Measurements from ENCODE around the gene HSD3B2. TPM values are rescaled to one million over a fixed set of nuclear protein-coding genes. Genes with fewer than 3 reads are reported as not detected.

HSD3B2 gene
- total and polyA plus RNA-seq, 8 donors, result 1.4 TPM; not detected in 7

DNA sequence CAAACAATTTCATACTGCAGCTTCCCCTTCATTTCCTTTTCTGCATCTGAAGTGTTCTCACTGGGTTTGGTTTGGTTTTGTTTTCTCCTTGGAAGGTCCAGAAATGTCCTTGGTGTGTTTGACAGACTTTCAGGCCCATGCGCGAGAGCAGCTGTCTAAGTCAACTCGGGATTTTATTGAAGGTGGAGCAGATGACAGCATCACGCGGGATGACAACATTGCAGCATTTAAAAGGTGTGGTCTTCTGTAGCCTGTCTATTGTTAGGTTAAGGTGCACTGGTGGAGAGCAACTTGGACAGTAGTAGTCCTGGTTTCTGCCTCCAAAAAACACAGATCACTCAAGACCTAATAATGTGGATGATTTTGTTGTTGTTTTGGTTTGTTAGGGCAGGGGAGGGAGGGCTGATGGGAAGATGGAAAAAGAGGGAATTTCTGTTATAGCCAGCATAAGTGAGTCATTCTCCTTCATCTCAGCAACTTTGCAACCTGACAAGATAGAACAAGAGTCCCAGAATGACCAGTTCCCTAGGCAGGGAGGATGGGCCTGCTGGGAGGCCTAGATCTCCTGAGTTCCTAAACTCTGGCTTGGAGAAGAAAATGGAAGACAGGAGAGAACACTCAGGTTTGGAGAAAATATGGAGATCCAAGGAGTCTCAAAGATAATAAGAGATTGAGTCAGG is 33.8 kb upstream of the HSD3B2 start:
- ATAC-seq, result no peak
- H3K27me3 ChIP-seq, result no peaks in the 10 kb centered on the region
- WGBS, 2 donors, result 88 to 92% methylated on average over 5 of the region's 5 CpGs

DNA sequence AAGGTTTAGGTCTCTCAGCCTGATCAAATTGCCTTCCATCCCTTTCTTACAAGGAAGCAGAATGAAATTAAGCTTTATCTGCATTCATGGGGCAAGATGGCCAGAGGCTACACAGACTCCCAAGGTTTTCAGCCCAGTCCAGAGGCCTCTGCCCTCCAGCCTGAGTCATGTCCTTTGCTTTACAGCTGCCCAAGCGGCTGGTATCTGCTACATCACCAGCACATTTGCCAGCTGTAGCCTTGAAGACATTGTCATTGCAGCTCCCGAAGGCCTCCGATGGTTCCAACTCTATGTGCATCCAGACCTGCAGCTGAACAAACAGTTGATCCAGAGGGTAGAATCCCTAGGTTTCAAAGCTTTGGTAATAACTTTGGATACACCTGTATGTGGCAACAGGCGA is 30.4 kb upstream of the HSD3B2 start:
- ATAC-seq (no peak), DNase-seq (no peak), FAIRE-seq (no peak)
- Histone ChIP-seq H3K27me3 (no peaks in the 10 kb centered on the region), H3K9me3 (no peaks in the 10 kb centered on the region), H3K4me3 (no peak overlapping the region), H3K27ac (no peak overlapping the region), H3K36me3 (no peaks in the 10 kb centered on the region), H3K4me1 (peaks cover 0 to 4% (median 0%) of the 10 kb centered on the region in 3 donors)
- intact Hi-C loops (cut with DNase I), result no loop called here
- TF ChIP-seq, protein P1, sequence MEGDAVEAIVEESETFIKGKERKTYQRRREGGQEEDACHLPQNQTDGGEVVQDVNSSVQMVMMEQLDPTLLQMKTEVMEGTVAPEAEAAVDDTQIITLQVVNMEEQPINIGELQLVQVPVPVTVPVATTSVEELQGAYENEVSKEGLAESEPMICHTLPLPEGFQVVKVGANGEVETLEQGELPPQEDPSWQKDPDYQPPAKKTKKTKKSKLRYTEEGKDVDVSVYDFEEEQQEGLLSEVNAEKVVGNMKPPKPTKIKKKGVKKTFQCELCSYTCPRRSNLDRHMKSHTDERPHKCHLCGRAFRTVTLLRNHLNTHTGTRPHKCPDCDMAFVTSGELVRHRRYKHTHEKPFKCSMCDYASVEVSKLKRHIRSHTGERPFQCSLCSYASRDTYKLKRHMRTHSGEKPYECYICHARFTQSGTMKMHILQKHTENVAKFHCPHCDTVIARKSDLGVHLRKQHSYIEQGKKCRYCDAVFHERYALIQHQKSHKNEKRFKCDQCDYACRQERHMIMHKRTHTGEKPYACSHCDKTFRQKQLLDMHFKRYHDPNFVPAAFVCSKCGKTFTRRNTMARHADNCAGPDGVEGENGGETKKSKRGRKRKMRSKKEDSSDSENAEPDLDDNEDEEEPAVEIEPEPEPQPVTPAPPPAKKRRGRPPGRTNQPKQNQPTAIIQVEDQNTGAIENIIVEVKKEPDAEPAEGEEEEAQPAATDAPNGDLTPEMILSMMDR (IDR thresholded peaks at IDR 0.05), result no peak
- WGBS, 2 donors, result 69 to 83% methylated on average over 4 of the region's 4 CpGs

More for the DNA sequence above, 33.8 kb upstream of the HSD3B2 start:
- Histone ChIP-seq H3K4me1 (no peaks in the 10 kb centered on the region), H3K36me3 (no peaks in the 10 kb centered on the region), H3K9me3 (no peaks in the 10 kb centered on the region), H3K27ac (no peak overlapping the region), H3K4me3 (no peak overlapping the region)
- FAIRE-seq (no peak), DNase-seq (no peak)
- intact Hi-C loops (cut with DNase I), result no loop called here
- TF ChIP-seq, protein P1 (IDR thresholded peaks at IDR 0.05), result no peak

DNA sequence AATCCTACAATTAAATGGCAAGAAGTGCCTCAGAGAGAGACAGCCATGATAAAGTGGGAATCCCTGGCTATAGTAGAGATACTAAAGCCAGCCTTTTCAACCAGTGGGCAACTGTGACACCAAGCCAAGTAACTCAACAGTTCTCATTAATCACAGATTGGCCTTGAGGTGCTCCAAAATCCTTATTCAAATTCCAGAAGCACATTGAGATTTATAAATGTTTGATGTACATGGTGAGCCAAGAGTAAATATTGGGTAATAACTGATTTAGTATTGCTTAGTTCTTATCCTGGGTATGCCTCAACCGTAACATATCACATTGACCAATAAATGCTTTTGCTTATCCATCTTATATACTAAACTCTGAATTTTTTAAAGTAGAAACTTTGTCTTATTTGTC is 29.3 kb upstream of the HSD3B2 start:
- TF ChIP-seq, protein P1 (IDR thresholded peaks at IDR 0.05), result no peak
- H3K4me3 ChIP-seq, result no peak overlapping the region
- ATAC-seq (peak in 2 of 4 donors; percentile 55 to 59), FAIRE-seq (no peak), DNase-seq (no peak)
- H3K27ac ChIP-seq, result no peak overlapping the region
- H3K9me3 ChIP-seq, result no peaks in the 10 kb centered on the region
- no peaks in the 10 kb centered on the region for H3K27me3 ChIP-seq
- intact Hi-C loops (cut with DNase I), result no loop called here
- no peaks in the 10 kb centered on the region for H3K36me3 ChIP-seq
- WGBS, 2 donors, result 25 to 28% methylated on average over 1 of the region's 1 CpG
- peaks cover 0 to 4% (median 0%) of the 10 kb centered on the region in 3 donors for H3K4me1 ChIP-seq

DNA sequence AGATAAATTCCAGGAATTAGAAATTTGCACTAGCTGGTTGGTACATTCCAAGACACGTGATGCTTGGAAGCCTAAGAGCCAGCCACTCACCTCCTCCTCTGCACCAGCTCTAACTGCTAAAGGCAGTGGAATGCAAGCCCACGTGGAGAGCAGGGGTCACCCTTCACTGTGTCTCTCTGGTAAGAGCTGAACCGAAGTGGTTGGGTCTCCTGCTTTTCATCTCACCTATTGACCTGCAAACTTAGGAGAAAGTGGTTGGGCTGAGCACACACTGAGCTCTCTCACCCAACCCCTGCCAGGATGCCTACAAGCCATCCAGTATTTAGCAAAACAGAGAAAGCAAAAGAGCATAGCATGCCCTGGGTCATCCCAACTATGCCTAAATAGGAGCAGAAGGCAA is 27.1 kb upstream of the HSD3B2 start:
- Histone ChIP-seq H3K4me1 (peaks cover 0 to 4% (median 0%) of the 10 kb centered on the region in 3 donors), H3K27me3 (no peaks in the 10 kb centered on the region), H3K36me3 (no peaks in the 10 kb centered on the region), H3K9me3 (no peaks in the 10 kb centered on the region), H3K27ac (no peak overlapping the region), H3K4me3 (no peak overlapping the region)
- TF ChIP-seq, protein P1 (IDR thresholded peaks at IDR 0.05), result no peak
- DNase-seq (no peak), FAIRE-seq (no peak), ATAC-seq (no peak)
- intact Hi-C loops (cut with DNase I), result no loop called here
- WGBS, 2 donors, result 32 to 46% methylated on average over 3 of the region's 3 CpGs

DNA sequence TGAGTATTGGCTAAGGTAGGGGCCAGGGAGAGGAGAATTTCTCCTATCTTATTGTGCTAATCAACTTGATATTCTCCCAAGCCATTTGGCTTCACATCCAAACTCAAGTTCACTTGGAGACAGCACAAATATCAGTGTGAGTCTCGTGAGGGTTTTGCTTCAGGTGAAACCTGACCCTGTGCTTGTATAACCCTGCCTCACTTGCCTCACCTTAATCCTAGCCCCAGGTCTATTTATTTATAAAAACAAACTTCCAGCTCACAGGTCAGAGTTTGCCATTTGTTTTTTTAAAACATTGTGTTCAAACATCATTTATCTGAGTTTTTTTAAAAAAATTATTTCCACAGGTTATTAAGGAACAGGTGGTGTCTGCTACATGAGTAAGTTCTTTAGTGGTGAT is 26.5 kb upstream of the HSD3B2 start:
- Histone ChIP-seq H3K9me3 (no peaks in the 10 kb centered on the region), H3K27ac (no peak overlapping the region), H3K4me3 (no peak overlapping the region), H3K27me3 (no peaks in the 10 kb centered on the region), H3K4me1 (peaks cover 0 to 4% (median 0%) of the 10 kb centered on the region in 3 donors), H3K36me3 (no peaks in the 10 kb centered on the region)
- FAIRE-seq, result no peak
- WGBS, 2 donors, result 28 to 35% methylated on average over 1 of the region's 1 CpG
- TF ChIP-seq, protein P1 (IDR thresholded peaks at IDR 0.05), result no peak
- no peak for ATAC-seq
- DNase-seq, result no peak
- intact Hi-C loops (cut with DNase I), result no loop called here

All from pancreas (tissue), 10 donors.